ENCODE data around the gene FAXC.
"Not testable (repeated sequence)": the region's sequence is repeated elsewhere in the genome, so short reads cannot be mapped to it uniquely, and the experiment has no call there.

Gene FAXC

DNA sequence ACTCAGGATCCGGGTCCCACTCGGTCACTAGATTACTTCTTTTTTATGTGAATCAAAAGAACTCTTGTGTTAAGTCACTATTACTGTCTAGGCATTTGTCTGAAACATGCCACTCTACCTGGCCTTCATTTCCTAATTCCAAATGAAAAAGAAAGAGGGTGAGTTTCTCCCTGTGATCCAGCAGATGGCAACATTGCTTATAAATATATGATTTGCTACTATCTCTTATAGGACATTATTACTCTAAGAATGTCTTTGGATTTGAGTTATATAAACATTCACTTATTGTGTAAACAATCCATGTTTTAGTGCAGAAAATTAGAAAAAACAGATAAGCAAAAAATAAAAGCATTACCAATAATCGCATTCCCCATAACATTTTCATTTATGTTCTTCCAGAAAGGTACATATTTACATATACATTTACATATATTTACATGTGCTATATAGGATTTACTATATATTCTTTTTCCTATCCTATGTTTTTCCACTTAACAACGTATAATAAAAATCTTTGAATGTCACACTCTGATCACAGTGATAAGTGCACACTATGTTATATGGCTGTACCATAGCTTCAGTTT lies 66.9 kb downstream of the FAXC start:
- peak; percentile 39 for DNase-seq

DNA sequence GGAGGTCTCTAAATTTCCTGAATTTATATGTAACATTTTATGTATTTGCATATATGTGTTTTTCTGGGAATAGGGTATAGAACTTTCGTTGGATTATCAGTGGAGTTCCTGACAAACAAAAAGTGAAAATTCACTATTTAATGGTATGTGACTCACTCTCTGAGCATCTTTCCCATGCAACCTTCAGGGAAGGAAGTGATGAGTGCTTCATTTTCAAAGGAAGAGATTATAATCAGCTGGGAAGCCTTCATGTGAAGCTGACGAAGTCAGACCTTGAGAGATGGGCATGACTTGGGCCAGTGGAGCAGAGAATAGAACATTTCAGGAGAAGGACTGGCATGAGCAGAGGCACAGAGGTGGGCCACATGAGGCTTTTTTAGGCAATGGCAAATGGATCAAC lies 72.7 kb downstream of the FAXC start:
- DNase-seq = no peak

DNA sequence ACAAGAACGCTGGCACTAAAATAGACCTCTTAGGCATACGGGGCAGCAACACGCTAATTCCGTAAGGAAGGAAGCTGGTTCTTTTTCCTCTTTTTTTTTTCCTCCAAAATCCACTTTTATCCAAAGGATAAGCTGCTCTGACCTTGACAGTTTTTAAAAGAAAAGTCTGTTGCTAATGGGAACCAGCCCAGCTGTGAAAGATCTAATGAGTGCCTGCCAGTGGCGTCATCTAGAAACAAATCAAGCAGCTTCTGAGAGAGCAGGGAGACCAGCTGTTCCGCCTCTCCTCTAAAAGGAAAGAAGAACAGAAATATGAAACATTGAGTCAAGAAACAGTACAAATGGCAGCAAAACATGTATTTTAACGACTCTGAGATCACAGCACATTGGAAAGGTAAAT lies 78.6 kb downstream of the FAXC start:
- DNase-seq = no peak

DNA sequence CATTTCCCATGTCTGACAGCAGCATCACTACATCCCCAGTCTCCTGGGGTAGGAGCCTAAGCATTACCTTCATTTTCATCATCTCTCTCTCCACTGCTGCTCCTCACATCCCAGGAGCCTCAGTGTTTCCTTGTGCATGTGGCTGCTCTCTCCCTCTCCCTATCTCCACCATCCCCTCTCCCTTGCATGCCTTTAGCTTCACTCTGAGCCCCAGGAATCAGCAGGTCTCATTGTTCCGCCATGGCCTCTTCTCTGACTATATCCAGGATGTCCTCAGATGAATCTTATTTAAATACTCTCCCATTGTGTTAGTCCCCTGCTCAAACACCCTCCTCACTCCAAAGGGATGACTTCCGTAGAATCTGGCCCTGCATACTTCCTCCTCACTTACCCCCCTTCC lies 79.4 kb downstream of the FAXC start:
- no peak for DNase-seq

DNA sequence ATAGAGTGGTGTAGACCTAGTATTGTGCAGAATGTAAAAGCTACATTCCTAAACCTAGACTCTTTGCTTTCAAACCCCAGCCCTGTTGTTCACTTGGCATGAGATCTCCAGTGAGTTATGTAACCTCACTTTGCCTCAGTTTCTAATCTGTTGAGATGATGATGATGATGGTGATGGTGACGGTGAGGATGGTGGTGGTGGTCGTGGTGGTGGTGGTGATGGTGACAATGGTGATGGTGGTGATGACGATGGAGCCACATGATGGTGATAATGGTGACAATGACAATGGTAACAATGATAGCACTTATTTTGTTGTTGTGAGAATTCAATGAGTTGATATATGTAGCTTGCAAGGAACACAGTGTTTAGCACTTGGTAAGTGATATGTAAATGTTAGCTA lies 80.3 kb downstream of the FAXC start:
- no peak for DNase-seq

DNA sequence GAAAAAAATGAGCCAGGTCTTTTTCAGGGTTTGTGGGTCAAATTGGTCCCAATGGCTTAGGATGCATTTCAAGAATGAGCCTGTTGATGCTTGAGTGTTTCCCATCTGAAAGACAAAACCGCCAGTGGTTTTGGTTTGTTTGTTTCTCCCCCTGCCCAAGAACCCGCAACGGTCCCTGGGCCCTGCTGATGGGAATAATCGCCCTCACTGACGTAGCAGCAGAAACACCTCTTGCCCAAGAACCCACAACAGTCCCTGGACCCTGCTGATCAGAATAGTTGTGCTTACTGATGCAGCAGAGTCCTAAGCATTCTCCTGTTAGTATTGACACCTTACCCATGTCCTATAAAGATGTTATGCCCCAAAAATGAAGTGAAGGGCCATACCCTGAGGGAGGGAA lies 82.5 kb downstream of the FAXC start:
- not testable (repeated sequence) for DNase-seq

DNA sequence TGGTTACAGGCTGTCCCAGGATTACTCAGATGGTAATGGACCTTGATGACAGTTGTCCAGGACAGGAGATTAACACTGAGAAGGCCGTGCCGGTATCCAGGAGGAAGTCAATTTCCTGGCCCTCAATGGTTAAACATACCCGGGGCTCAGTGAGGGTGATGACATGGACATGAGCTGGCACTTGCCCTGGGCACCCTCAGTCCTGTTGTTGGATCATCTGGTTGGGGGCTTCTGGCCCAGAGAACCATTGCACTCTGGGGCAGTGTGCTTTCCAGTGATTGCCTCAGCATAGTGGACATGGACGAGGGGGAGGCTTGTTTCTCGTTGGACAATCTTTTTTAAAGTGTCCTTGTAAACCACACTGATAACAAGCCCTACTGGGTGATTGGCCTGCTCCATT lies 84.0 kb downstream of the FAXC start:
- not testable (repeated sequence) for DNase-seq

DNA sequence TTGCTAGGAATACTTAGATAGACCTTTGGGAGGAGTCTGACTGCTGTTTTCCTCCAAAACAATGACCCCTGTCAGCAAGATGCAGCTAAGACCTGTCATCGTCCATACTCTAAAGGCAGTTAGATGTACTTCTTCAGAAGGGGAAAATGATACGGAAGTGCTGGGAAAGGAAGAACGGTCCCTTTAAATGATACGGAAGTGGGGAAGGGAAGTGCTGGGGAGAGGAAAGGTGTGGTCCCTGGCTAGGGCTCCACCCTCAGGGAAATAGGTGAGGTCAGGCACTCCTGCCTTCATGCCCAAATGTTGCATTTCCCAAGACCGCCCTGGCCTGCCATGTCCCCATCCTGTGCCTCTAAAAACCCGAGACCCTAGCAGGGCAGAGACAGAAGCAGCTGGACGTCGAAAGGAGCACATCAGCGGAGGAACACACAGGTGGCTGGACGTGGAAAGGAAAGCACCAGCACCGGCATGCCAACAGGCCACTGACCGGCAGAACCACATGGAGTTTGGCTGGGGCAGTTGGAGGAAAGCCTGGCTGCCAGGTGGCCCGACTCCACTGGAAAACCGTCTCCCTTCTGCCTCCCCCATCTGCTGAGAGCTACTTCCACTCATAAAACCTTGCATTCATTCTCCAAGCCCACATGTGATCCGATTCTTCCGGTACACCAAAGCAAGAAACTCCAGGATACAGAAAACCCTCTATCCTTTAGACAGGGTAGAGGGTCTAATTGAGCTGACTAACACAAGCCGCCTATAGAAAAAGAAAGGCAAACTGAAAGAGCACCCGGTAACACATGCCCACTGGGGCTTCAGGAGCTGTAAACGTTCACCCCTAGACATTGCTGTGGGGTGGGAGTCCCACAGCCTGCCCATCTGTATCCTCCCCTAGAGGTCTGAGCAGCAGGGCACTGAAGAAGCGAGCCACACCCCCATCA lies 94.6 kb downstream of the FAXC start:
- no peak for DNase-seq

DNA sequence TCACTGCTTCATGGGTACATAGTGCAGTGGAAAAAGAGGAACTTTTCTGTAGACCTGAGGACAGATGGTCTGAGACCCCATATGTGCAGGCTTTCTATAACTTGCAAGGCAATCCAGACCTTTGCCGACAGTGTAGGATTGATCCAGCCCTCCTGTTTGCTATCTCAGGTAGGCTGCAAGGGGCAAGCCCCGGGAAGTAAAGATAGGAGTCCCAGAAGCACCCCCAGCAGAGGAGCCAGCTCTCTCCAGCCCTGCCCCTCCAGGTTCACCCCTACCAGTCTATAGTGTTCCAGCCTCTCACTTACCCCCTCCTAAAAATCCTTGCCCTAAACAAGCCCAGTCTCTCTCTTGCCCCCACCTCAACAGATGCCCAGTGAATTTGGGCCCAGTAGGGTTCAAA lies 96.2 kb downstream of the FAXC start:
- DNase-seq = no peak

DNA sequence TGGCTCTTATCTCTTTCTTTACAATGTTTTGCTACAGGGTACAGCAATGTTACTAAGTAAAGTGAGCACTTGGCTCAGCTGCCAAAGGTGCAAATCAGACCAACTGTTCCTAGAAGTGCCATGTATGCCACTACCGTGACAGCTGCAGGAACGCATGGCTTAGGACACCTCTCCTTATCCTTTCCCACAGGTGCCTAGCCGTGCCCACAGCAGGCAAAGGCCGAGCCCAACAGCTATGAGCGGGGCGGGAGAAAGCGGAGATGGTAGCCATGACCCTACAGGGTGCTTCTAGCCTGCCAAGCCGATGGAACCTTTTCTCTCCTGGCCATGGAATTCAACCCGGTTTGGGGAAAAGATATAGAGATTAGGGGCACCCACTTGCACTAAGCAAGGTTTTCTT lies 97.1 kb downstream of the FAXC start:
- DNase-seq = no peak

DNA sequence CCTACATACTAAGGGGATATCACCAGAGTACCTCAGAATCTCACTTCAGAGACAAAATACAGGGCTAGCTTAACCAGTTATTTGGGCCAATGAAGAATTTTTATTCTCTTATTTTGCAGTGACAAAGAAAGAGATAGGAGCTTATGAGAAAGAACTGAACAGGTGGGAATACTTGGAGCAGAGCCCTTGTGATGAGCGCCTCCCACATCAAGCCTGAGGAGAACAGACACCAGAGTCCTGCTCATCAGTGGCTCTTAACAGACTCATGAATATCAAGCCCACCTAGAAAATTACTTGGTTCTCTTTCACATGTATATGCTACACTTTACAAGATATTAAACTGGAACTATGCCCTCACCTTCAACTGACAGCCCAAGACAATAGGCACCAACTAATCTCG lies 99.0 kb downstream of the FAXC start:
- no peak for DNase-seq

DNA sequence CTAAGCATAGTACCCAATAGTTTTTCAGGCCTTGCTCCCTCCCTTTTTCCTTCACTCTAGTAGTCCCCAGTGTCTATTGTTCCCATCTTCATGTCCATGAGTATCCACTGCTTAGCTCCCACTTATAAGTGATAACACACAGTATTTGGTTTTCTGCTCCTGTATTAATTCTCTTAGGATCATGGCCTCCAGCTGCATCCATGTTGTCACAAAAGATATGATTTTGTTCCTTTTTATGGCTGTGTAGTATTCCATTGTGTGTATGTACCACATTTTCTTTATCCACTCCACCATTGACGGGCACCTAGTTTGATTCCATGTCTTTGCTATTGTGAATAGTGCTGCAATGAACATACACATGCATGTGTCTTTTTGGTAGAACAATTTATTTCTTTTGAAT lies 102.9 kb downstream of the FAXC start:
- no peak for DNase-seq

DNA sequence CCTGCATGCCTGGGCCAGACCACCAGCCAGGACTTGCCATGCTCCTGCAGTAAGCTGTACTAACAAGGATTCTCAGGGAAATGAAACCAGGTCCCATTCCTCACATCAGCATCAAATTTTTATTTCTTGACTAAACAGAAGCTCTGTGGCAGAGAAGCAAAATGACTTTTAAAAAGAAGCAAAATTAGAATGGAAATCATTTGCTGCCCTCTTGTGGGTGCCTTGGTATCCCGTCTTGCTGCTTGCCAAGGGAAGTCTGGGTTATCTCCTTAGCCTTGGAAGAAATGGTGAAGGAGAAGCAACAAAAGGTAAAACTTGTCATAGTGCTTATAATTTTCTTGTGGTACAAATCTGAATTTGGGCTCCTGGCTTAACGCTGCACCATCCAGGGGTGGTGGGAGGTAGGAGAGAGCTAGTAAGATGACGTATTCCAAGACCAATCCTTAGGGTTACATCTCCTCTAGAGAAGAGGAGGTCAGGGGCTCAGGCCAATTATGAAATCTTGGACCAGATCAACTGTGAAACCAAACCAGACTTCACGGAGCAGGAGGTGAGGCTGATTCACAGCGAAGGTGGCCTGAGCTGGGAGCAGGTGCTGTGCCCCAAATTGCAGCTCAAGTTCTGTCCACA lies 107.5 kb downstream of the FAXC start:
- peak; percentile 5 for DNase-seq

DNA sequence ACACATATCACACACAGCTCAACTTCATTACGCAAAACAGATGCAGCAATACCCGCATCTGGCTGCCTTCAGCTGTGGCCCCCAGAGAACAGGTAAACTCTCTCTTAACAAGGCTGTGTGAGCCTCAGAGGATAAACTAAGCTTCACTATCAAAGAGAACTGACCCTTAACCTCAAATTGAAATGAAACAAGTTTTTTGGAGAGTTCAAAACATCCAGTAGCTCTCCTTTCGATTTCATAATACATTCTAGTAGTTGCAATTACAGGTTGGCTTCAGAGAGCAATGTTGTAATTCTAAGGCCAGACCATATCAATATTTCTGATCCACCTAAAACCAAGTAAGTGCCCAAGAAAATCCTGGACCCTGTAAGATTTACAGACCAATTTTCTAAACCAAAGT lies 113.5 kb downstream of the FAXC start:
- no peak for DNase-seq

DNA sequence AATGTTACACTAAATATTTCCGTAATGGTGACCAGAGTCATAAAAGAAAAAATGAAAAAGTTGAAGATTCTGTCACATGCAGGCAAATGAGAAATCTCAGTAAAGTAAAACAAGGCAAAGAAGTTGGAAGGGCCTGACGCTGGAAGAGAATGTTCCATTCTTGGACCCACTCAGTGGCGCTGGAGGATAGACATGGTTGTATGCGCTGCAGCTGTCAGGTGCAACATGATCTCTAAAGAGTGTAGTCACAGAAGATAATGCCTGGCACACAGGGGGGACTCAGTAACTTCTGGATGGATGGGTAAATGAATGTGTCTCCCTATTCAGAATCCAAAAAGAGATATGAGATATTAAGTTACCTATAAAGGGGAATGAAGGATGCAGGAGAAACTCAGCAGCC lies 116.3 kb downstream of the FAXC start:
- DNase-seq = no peak

DNA sequence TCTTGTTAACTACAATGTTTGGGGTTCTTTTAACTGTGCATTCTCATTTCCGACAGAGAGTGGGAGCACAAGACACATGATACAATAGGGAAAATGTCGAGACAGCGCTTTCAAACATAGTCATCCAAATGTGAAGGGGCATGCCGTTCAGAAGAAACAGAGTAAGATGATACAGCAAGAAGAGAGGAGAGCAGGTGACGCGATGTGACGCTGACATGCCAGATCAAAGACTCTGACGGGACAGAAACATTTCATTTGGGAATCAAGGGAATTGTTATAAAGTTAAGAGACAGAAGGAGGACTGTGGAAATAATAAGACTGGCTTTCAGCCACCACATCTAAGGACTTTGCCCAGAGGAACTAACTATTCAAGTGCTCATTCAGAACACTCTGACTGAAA lies 117.4 kb downstream of the FAXC start:
- DNase-seq = no peak

DNA sequence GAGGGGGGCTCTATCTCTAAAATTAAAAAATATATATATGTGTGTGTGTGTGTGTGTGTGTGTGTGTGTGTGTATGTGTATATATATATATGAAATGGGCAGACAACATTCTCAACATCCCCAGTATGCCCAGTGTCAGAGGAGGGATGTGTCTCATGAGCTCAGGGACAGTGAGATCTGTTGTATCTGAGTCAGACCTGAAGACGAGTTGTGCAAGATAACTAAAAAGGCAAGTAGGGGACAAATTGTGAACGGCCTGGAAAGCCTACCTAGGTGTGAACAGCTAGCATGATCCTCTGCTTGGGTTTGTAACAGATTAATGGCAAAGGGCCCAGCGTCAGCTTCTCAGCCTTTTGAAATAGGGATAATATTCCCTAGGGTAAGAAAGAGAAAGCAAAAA lies 124.3 kb downstream of the FAXC start:
- DNase-seq = no peak

All from HCEC 1CT (cell line).